ENCODE data around the gene PEAR1.

- no peak for TF ChIP-seq CTCF (IDR thresholded peaks at IDR 0.05; ENCODE audit: insufficient read depth, low read length)
- no peak for TF ChIP-seq GABPA (IDR thresholded peaks at IDR 0.05; ENCODE audit: low read depth)
- no peak for TF ChIP-seq POLR2AphosphoS5 (IDR thresholded peaks at IDR 0.05; ENCODE audit: low read depth)
- TF ChIP-seq REST (IDR thresholded peaks at IDR 0.05; ENCODE audit: insufficient replicate concordance, low read depth) = no peak
These were observed 18.8 kb upstream of the PEAR1 start for GRCh38 chr1:156874572-156875340.
